ENCODE data around the gene CUBN.

The CUBN gene

DNA sequence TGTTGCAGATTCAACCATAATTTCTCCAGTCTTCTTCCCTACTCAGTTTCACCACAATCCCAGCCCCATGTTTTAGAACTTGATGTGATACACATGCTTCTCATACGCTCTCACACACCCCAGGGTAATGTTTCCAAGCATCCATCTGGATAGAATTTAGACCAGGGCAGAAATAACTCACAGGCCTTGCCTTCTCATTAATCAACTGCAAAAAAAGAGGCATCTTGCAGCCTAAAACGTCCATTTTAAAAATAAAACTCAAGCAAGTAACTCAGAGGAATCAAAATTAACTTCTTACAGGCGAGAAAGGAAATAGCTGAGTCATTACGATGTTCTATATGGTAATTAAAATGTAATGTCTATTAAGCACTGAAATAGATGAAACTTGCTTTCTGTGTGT, 185.2 kb downstream of the CUBN start:
- no peak for DNase-seq

DNA sequence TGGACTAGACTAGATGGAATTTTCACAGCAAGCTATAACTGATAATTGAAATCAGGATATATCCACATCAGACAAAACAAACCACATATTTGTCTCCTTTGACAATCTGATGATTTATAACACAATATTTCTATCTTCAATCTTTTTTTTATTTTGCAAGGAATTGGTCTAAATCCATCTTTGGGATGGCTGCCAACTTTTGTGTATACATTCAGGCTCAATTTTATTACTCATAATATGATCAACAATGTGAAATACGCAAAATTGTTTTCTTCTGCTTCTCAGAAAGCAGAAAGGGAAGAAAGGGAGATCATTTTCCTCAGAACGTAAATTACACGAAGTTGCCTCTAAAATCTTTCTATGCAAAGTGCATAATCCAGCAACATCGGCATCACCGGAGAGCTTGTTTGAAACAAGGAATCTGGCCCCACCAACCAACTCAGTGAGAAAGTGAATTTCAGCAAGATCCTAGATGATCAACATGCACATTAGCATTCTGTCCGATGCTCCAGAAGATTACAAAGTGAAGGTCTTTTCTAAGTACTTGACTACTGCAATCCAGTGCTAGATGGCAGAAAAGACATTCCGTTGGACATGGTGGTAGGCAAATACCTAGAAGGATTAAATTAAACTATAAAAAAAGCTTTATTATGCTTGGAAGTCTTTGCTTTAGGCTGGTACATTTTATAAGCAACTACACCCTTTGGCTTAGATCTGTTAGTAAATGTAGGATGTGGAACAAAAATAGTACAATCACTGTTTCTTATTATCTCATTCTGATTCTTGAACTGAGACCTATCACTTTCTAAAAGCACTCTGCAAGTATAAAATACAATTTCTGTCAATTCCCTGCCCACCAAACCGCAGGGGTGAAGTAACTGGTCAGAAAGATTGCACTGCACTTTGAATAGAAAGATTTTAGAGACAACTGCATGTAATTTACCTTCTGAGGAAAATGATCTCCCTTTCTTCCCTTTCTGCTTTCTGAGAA, 186.0 kb downstream of the CUBN start:
- no peak for DNase-seq

DNA sequence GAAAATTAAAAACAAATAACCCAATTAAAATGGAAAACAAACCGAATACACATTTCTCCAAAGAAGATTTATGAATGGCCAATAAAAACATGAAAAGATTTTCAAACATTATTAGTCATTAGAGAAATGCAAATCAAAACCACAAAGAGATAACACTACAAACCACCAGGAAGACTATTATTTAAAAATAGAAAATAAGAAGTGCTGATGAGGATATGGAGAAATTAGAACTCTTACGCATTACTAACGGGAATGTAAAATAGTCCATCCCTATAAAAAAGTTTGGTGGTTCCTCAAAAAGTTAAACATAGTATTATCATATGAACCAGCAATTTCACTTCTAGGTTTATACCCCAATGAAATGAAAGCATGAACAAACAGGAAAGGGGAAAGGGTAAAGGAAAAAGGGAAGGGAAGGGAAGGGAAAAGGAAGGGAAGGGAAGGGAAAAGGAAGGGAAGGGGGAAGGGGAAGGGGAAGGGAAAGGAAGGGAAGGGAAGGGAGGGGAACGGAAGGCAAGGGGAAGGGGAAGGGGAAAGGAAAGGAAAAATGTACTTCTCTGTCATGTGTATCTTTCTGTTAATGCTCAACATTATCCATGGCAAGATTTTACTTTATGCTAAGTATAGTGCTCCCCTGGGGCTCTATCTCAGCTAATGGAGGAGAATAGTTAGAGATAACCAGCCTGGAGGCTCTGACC, 187.1 kb downstream of the CUBN start:
- DNase-seq = no peak

DNA sequence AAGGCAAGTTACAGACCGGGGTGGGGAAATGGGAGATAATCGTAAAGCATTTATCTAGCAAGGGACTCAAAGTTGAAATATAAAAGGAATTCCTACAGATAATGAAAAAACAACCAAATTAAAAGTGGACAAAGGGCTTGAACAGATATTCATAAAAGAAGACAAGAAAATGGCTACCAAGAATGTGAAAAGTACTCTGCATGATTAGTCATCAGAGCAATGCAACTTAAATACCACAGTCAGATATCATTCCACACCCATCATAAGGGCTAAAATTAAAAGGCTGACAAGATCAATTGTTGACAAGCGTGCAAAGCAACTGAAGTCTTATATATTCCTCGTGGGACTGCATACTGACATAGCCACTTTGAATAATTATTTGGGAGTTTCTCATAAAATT, 187.7 kb downstream of the CUBN start:
- DNase-seq = no peak

DNA sequence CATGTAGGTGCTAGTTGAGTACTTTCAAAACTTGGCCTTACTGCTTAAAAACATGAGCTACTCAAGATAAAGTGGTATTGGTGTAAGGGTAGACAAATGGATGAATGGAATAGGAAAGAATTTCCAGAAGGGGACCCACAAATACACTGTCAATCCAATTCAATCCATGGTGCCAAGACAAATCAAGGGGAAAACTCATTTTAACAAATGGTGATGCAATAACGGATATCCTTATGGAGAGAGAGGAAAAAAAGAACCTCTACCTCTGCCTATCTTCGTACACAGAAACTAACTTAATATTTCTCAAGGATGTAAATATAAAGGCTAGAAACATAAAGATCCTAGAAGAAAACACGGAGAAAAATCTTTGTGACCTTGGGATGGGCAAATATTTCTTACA, 188.5 kb downstream of the CUBN start:
- no peak for DNase-seq

DNA sequence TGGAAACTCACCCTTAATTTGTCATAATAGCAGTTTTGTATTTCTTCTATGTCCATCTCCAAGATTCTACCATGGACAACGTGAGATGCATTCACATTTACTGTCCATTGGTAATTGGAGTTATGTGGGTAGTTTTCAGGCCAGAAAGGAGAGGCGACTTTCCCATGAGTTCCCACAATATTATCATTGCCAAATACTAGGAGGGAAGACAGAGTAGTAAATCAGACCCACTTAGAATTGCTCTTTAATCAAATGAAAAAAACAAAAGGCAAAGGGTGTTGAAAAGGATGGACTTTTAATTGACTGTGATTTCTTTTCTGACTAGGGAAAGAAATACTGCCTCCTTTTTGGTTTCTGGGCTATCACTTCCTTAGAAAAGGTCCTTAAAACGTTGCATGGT, 190.7 kb downstream of the CUBN start:
- no peak for DNase-seq

- DNase-seq = no peak
Observed at GRCh38 chr10:16934461-16934860, 195.2 kb downstream of the CUBN start.

DNA sequence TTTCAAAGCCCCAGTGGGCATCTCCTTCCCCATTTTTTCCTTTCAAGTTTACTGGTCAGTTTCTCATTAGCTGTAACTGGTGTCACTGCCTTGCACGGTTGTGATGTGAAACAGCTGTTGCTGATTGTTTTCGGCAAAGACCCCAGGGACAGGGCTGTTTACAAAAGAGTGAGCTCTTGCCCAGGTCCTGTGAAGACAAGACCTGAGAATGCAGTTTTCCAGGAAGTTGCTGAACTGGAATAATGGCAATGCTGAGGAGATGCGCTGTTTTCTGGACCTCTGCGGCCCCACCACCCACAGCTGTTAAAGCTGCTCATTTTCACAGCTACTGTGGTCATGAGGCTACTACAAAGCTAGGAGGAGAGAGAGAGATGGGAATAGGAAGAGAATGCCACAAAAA, 195.8 kb downstream of the CUBN start:
- DNase-seq = no peak

GRCh38 chr10:16931930-16932329, 197.7 kb downstream of the CUBN start:
- DNase-seq = no peak

GRCh38 chr10:16930540-16930939, 199.1 kb downstream of the CUBN start:
- no peak for DNase-seq

DNA sequence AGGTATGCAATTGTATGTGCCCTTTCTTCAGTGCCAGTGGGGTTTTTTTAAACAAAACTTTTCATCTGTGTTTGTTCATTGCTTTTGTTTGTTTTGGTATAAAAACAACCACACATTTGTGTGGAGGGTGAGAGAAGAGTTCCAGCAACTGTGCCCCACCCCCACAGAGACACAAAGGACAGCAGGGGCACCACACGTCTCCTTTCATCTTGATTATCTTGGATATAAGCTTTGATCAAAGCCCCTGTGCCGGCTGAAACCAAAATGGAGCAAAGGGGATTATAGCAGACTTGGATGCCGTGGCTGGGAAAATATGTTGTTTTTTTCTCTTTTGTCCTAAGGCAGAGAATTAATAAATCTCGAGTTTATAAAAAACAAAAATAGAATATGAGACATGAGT, 200.5 kb downstream of the CUBN start:
- no peak for DNase-seq

DNA sequence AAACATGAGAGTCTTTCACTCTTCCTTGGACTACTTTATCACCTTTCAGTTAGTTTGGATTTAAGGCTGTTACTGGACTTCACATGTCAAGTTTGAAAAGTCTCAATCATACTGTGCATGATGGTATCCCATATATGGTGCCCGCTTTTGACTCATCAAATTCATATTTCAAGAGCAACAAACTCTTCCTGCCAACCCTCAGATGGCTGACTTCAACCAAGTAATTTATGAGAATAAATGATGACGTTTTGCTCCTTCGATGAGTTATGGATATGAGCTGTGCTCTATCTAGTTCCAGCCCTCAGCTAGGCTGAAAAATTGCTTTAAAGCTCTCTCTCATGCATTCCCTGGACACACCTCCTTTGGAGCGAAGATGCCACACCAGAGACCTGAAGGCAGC, 202.1 kb downstream of the CUBN start:
- DNase-seq = no peak

DNA sequence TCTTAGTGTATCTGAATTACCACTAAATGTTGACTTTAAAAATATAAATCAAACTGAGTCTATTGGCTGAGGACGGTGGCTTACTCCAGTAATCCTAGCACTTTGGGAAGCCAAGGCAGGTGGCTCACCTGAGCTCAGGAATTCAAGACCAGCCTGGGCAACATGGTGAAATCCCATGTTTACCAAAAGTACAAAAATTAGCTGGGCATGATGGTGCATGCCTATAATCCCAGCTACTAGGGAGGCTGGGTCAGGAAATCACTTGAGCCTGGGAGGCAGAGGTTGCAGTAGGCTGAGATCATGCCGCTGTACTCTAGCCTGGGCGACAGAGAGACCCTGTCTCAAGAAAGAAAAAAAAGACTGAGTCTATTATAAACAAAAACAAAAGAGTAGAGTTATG, 205.9 kb downstream of the CUBN start:
- no peak for DNase-seq

- DNase-seq = no peak
Observed at GRCh38 chr10:16923309-16923708, 206.3 kb downstream of the CUBN start.

DNA sequence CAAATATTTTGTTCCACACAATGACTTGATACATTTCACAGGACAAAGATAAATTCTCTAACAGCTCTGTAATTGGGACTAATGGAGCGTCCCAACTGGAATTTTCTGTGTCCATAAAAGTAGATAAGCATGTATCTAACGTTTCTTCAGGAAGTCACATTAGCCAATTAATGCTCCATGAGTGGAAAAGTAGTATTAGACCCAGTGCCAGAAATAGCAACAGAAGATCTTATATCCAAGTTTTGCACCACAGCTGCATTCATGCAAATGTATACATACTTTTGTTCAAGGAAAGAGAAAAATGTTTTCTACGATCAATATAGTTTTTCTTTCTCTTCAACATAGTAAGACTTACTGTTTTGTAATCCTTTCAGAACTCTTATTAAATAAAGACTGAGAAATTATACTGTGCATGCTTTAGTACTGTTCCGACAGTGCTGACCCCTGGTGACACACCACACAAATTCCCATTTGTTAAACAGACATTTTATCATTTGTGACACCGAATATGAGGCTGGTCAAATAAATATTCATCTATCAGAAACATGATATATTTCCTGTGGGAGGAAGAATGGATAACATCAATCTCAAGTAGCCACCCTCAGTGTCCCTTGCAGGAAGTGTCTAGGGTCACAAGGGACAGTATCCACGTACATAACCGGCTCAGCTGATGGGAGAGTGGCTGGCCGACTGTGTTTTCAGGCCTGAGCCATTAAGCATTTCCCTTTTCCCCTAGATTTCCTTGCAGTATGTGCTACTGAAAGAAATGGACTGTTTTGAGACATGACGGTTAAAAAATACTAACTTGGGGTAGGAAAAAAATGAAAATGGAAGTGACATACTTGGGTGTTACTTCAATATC, 210.3 kb downstream of the CUBN start:
- no peak for DNase-seq

- DNase-seq = no peak
Observed at GRCh38 chr10:16916496-16916895, 213.1 kb downstream of the CUBN start.

DNA sequence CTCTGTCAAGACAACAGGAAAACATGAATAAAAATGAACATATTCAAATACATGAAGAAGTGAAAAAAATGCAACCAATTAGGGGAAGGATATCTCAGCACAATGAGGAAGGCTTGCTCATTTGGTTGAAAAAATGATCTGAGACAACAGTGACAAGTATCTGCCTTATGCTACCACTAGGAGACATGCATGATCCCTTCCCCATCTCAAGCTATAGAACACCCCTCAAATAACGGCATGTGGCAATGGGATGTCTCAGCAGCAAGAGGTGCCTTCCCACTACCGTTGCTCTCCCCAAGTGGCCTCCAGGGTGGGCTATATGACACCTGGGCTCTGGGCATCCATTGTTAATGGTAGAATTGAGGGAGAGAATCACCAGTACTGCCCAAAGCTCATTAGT, 214.3 kb downstream of the CUBN start:
- no peak for DNase-seq

DNA sequence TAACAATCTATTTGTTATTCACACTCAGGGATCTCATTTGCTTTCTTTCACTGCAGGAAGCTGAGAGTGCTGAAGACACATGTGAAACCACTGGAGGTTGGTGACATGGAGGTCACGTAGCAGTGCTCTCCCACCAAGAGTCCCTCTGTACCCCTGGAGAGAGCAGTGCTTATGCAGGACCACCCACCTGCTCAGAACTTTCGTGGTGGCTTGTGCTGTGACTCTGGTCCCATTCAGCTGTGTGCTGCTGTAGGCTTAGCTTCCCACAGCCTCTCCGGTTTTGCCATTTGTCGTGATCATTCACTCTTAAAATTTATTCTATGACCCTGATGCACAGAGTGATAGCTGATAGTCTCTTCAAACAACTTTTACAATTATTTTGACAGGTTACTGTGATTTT, 216.3 kb downstream of the CUBN start:
- no peak for DNase-seq

GRCh38 chr10:16910793-16911164, 218.8 kb downstream of the CUBN start:
- no peak for DNase-seq

- DNase-seq = no peak
Observed at GRCh38 chr10:16909961-16910792, 219.4 kb downstream of the CUBN start.

DNA sequence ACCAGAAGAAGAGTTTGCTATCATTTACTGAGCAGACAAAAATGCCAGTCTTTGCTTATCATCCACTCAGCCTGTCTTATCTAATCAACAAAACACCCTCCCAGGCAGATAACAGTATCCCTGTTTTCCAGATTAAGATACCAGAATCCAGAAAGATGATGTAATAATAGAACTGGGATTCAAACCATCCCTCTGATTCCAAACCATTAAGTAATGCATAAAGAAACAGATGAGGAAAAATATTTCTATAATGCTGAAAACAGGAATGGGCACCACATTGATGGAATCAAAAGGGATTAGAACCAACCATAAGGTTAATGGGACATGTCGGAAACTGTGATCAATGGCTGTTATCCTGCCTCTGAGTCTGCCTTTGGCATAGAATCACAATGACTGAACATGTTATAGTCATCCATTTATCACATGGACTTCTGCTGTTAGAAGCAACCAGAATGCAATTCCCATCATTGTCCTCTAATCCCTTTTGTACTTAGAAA, 220.3 kb downstream of the CUBN start:
- DNase-seq = no peak

- no peak for DNase-seq
Observed at GRCh38 chr10:16907687-16908086, 221.9 kb downstream of the CUBN start.
